Stimulated activated naive CD8-positive, alpha-beta T cell treated with anti-CD3 and anti-CD28 coated beads, Interleukin-15, Interleukin-2, amounts not matched to agents 100 U/mL and 50 U/mL, for 24 hours (primary cell): ENCODE data around the gene ZNF277.

ENCODE experiments used
- ATAC-seq: fragments of 150-1000 bp; cut with Tn5 transposase; one replicate; pipeline ENCODE4 v1.10.0; 2021
- DNase-seq: peaks from one replicate; pipeline ENCODE4 v3.0.0; 2021

ZNF277 gene

GRCh38 chr7:112206238-112206990 lies at the start of gene ZNF277, which contains the start of gene DOCK4:
Gene ZNF277, plus strand, starts transcription at chr7:112206695. Its CDS starts 22 bp downstream, at chr7:112206717.
Gene DOCK4, minus strand, starts transcription at chr7:112206399. Its CDS starts 261 bp downstream, at chr7:112206138.
- DNase-seq (peak; percentile 99), ATAC-seq (peak; percentile 97)

DNA sequence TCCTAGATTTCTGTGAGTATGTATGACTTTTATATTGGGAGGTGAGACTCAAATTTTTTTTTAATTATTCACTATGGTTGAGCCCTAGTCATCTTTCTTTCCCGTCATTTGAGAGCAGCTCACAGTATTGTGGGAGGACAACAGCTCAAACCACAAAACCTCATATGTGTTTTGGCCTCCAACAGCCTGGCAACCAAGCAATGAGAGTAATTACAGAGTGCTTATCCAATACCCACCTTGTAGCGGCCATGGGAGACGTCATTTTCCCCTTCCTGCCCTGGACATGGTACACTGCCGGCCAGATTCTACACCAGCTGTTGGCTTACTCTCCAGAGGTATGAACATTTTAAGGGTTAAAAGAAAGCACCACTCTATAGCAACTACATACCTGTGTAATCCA lies 49.4 kb upstream of the ZNF277 start:
- ATAC-seq, result peak; percentile 14

DNA sequence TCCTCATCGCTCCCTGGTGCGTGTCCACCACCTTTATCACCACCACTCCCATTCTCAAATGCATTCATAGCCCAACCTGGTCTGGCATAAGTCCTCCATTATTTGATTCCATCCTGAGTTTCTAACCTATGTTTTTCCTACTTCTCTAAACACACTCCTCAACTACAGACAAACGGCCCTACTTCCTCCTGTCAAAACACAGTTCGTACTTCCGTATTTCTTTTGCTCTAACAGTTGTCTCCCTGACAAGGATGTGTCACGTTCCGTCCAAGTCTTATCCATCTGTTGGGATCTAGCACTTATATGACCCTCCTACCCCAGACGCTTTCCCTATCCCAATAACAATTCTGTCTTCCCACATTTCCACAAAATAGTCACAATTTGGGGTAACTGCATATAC lies 47.1 kb upstream of the ZNF277 start:
- DNase-seq (no peak), ATAC-seq (no peak)

More for the DNA sequence above, 49.4 kb upstream of the ZNF277 start:
- DNase-seq, result no peak

GRCh38 chr7:112160130-112160770 lies 46.2 kb upstream of the ZNF277 start:
- DNase-seq (no peak), ATAC-seq (no peak)

GRCh38 chr7:112160771-112161150 lies 45.7 kb upstream of the ZNF277 start:
- DNase-seq, result no peak
- ATAC-seq, result no peak

- no peak for ATAC-seq
These were observed 45.0 kb upstream of the ZNF277 start for GRCh38 chr7:112161253-112162141.

DNA sequence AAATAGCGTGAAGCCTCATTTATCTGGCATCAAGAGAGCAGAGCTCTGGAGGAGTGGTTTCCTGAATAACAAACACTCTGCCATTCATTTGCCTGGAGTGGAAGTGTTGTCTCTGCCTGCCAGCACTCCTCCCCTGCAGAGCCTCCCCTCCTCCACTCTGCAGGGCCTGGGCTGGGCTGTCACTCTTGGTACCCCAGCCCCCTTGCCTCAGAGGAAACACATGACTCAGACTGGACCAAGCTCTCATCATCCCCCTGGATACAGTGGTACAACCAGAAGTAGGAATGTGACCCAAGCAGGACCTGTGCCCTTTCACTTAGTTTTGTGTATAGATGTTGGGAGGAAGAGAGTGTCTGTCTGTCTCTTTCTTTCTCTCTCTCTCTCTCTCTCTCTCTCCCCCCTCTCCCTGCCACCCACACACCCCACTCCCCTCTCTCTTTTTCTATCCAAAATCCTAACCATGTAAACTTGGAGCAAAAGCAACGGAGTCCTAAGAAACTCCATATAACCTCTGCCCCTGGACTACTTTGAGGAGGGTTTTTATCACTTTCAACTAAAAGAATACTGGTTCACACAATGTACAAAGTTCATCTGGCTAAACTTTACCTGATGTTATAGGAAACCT lies 44.2 kb upstream of the ZNF277 start:
- DNase-seq (no peak), ATAC-seq (peak; percentile 40)

More at GRCh38 chr7:112161253-112162141, 45.0 kb upstream of the ZNF277 start:
- no peak for DNase-seq

DNA sequence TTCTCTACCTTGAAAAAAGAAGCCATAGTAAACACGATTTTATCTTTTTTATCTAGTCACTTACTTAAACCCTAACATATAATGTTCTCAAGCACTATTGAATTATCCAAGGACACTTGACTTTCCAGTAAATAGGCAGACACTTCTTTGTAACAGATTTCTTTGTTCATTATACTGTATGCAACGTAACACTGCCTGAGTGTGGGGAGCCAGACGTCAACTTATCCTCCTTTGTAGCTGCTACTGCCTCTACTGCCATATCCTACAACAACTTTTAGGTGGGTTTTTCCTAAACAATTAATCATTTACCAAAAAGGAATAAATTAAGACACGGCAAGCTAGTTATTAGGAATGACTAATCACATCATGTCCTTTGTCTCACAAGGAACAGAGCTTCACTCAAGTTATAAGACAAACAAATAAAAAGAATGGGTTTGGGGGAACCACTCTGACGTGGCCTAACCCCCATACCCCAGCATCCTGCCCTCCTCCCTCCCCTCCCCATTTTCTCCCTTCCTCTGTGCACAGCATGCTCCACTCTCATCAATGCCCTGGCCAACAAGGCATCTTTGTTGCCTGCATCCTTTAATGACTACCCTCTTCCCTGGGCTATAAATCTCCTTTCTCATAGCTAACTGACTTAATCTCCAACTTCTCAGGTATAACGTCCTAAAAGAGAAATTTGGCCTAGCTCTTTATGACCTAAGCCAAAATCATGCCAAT lies 43.5 kb upstream of the ZNF277 start:
- no peak for ATAC-seq
- DNase-seq, result no peak

DNA sequence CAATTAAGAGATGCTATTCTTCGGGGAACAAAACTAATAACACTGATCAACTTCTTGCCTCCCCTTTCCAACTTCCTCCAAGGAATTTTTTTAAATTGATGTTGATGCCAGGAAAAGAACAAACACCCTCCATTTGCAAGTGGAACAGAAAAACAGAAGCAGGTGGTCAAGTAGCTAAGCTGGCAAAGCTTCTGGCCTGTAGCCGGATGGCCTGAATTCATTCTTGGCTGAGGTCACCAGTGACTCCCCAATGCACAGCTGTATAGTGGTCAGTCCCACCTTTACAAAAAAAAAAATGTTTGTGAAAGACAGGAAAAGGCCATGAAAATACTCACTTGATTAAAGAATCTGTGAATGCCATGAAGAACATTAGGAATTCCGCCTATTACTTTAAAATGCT lies 39.3 kb upstream of the ZNF277 start:
- no peak for DNase-seq
- ATAC-seq, result no peak

GRCh38 chr7:112168915-112169314 lies 37.6 kb upstream of the ZNF277 start:
- ATAC-seq, result no peak
- no peak for DNase-seq

- no peak for DNase-seq
- no peak for ATAC-seq
These were observed 34.8 kb upstream of the ZNF277 start for GRCh38 chr7:112171673-112172072.

DNA sequence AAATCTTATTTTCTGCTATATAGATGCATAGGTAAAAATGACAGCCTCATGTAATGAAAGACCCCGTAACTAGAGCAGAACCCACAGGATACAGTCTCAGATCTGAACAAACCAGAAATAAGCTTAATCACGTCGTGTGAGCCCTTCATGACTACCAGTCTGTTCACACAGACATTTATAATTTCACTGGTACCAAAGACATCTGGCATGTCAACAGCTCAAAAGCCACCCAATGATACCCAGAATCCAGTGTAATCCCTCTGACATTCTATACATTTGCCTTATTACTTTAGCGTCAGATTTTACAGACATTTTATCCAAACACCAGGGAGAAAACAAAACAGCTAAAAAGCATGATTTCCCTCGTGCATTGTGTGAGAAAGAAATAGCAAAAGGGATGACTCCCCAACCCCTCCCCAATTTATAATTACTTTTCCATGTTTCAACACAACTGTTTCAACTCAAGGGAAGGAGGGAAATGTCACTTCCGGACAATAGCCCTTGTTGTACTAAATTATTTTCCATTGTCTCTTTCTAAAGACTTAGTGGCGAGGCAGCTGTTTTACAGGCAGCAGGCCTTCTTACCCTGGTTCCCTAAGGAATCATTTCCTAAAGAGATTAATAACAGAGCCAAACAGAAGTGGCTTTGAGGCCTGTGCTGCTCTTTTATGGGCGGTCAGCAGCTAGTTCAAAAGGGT lies 33.5 kb upstream of the ZNF277 start:
- no peak for ATAC-seq
- no peak for DNase-seq

- no peak for ATAC-seq
- DNase-seq, result no peak
These were observed 33.0 kb upstream of the ZNF277 start for GRCh38 chr7:112173568-112173905.

GRCh38 chr7:112174192-112174591 lies 32.3 kb upstream of the ZNF277 start:
- ATAC-seq, result no peak
- no peak for DNase-seq

GRCh38 chr7:112176241-112176640 lies 30.3 kb upstream of the ZNF277 start:
- ATAC-seq, result no peak
- no peak for DNase-seq

DNA sequence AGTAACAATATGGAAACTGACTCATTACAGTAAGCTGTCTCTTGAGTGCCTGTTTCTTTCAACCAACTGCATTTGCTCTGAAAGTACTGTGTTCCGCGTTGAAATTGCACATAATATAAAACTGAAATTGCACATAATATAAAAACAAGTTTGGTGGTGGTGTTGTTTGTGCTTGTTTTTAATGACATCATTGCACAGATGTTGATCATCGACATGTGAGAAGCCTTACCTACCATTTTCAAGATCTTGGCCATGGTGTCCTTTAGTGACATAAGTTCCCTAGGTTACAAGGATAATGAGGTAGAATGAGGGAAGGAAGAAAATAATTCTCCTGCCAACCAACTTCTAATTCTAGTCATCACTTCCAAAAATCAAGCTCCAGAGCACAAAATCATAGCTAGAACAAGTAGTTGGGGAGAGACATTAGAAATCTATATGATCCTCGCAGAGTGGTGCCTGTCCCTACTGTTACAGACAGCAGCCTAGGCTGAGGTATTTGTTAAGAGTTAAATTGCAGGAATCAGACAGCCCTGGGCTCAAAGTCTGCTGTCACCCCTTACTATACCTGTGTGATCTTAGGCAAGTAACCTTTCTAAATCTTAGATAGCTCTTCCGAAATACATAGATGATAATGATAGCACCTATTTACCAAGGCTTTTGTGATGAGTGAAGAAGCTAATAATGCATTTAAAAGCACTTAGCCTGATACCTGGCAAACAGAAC lies 29.6 kb upstream of the ZNF277 start:
- ATAC-seq (no peak), DNase-seq (no peak)

GRCh38 chr7:112180223-112180622 lies 26.3 kb upstream of the ZNF277 start:
- ATAC-seq (no peak), DNase-seq (no peak)

- DNase-seq, result no peak
- no peak for ATAC-seq
These were observed 23.7 kb upstream of the ZNF277 start for GRCh38 chr7:112182749-112183148.

GRCh38 chr7:112183266-112183665 lies 23.2 kb upstream of the ZNF277 start:
- DNase-seq, result no peak
- no peak for ATAC-seq

GRCh38 chr7:112184455-112184854 lies 22.0 kb upstream of the ZNF277 start:
- DNase-seq (no peak), ATAC-seq (no peak)
